ENCODE results near the gene LEFTY2.
A peak's percentile ranks its signal among the peaks of the same experiment; 100 is the strongest.

LEFTY2 gene

DNA sequence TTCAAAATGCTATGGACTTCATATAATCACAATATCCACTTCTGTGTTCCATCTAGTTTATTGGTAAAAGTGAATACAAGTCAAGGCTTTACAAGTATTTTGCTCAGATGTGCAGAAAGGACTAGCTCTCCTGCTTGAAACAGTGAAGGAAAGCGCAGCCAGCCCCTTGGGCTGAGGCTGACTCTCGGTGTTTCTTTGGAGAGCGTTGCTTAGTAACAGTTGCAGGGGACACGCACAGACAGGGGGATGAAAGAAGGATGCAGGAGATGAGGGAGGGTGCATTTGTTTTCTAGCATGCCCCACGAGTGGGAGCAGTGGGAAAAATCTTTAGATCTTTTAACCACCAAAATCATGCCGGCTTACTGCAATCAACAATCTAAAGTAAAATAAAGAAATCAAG, 26.1 kb downstream of the LEFTY2 start:
- no peak for DNase-seq (ENCODE audit: low spot score)
- CTCF ChIA-PET = interaction anchor here (0.6 to 2.4 kb wide), 2 partner anchors 440 to 1390 kb away, joined by 4 to 9 read pairs; no protein-coding TSS in a partner anchor
- H3K27ac ChIP-seq = peak overlapping the region; percentile 78
- POLR2A ChIA-PET (ENCODE audit: low non-redundant PET) = no interaction called here
- TF ChIP-seq, protein P1, sequence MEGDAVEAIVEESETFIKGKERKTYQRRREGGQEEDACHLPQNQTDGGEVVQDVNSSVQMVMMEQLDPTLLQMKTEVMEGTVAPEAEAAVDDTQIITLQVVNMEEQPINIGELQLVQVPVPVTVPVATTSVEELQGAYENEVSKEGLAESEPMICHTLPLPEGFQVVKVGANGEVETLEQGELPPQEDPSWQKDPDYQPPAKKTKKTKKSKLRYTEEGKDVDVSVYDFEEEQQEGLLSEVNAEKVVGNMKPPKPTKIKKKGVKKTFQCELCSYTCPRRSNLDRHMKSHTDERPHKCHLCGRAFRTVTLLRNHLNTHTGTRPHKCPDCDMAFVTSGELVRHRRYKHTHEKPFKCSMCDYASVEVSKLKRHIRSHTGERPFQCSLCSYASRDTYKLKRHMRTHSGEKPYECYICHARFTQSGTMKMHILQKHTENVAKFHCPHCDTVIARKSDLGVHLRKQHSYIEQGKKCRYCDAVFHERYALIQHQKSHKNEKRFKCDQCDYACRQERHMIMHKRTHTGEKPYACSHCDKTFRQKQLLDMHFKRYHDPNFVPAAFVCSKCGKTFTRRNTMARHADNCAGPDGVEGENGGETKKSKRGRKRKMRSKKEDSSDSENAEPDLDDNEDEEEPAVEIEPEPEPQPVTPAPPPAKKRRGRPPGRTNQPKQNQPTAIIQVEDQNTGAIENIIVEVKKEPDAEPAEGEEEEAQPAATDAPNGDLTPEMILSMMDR (conservative IDR thresholded peaks at IDR 0.05; ENCODE audit: low read depth) = no peak

DNA sequence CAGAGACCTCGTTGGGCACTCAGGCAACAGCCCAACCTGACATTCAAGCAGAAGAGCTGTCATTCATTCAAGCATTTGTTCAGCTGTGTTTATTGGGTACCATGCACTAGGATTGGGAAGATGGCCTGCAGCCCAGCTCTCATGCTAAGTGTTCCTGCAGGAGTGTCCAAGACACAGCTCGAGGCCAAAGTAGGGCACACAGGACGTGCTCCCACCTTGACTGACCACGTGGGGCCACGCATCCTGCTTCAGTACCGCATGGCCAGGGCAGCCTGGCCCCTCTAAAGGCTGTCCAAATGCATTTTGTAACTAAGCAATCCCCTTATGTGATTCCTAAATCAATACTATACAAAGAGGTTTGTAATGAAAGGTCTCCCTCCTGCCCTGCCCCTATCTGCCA, 26.6 kb downstream of the LEFTY2 start:
- POLR2A ChIA-PET (ENCODE audit: low non-redundant PET) = interaction anchor here (0.6 kb wide), 1 partner anchor 79 kb away, joined by 3 read pairs; no protein-coding TSS in a partner anchor
- TF ChIP-seq, protein P1 (conservative IDR thresholded peaks at IDR 0.05; ENCODE audit: low read depth) = no peak
- DNase-seq (ENCODE audit: low spot score) = no peak
- CTCF ChIA-PET = interaction anchor here (1.1 to 2.4 kb wide), 2 partner anchors 57 to 440 kb away, joined by 3 to 9 read pairs; no protein-coding TSS in a partner anchor
- no peak overlapping the region for H3K27ac ChIP-seq

- ChIA-PET POLR2A (ENCODE audit: low non-redundant PET) (no interaction called here), CTCF (interaction anchor here (0.5 to 1.8 kb wide), 11 partner anchors 8 to 202 kb away, joined by 3 to 6 read pairs (median 4); partner anchors contain the start of gene SRP9)
- no peak overlapping the region for H3K27ac ChIP-seq
- TF ChIP-seq, protein P1 (conservative IDR thresholded peaks at IDR 0.05; ENCODE audit: low read depth) = peak; percentile 86
- DNase-seq (ENCODE audit: low spot score) = no peak
These were observed 29.6 kb downstream of the LEFTY2 start for GRCh38 chr1:225911191-225912130.

DNA sequence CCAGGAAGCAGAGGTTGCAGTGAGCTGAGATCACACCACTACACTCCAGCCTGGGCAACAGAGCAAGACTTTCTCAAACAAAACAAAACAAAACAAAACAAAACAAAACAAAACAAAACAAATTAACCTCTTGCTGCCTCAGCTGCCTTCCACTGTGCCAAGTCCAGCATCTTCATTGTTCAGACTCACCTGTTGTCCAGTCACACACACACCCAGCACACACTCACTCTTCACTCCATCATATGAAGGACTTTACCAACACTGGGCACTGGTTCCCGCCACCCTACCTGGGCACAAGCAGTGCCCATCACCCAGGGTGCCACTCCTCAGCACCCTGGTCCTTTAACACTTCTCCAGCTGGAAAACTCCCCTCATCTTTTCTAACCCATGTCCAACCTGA, 31.5 kb downstream of the LEFTY2 start:
- no peak for DNase-seq (ENCODE audit: low spot score)
- TF ChIP-seq, protein P1 (conservative IDR thresholded peaks at IDR 0.05; ENCODE audit: low read depth) = no peak
- H3K27ac ChIP-seq = no peak overlapping the region
- ChIA-PET CTCF (interaction anchor here (0.6 to 1.2 kb wide), 6 partner anchors 16 to 428 kb away, joined by 3 to 4 read pairs (median 4); partner anchors contain the start of gene TMEM63A), POLR2A (ENCODE audit: low non-redundant PET) (no interaction called here)

DNA sequence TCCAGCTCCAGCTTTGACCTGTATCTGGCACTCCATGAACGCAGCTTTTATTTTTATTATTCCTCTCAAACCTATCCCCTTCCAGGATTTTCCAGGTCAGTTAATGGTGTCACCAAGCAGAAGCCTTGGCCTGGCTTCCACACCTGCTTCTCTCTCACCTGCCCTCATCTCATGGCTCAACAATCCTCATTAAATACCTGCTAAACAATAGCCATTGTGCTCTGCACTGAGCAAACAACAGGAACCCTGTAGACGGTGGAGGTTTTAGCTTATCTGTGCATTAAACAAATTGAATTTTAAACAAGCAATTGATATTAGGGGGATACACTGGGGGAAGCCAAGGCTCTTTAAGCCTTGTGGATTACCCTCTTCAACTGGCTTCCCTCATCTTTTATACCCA, 32.2 kb downstream of the LEFTY2 start:
- H3K27ac ChIP-seq = no peak overlapping the region
- DNase-seq (ENCODE audit: low spot score) = no peak
- TF ChIP-seq, protein P1 (conservative IDR thresholded peaks at IDR 0.05; ENCODE audit: low read depth) = no peak
- ChIA-PET POLR2A (ENCODE audit: low non-redundant PET) (no interaction called here), CTCF (interaction anchor here (0.6 to 1.1 kb wide), 5 partner anchors 27 to 1174 kb away, joined by 3 to 4 read pairs (median 4); partner anchors contain the start of gene TMEM63A)

DNA sequence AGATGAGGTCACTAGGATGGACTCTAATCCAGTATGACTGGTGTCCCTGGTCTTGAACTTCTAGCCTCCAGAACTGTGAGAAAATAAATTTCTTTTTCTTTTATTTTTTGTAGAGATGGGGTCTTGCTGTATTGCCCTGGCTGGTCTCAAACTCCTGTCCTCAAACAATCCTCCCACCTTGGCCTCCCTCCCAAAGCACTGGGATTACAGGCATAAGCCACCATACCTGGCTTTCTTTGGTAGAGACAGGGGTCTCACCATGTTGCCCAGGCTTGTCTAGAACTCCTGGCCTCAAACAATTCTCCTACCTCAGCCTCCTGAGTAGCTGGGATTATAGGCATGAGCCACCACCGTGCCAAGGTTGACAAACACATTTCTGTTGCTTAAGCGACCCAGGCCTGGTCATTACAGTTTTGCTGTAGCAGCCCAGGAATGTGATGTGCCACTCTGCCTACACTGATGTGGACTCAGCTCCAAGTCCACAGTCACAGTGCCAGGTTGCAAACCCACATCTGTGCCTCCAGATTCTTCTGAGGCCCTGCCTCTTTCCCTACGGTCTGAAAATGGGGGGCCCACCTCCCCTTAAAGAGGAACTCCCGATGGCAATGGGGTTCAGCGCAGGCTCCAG, 32.9 kb downstream of the LEFTY2 start:
- DNase-seq (ENCODE audit: low spot score) = no peak
- POLR2A ChIA-PET (ENCODE audit: low non-redundant PET) = no interaction called here
- TF ChIP-seq, protein P1 (conservative IDR thresholded peaks at IDR 0.05; ENCODE audit: low read depth) = no peak
- H3K27ac ChIP-seq = no peak overlapping the region
- CTCF ChIA-PET = interaction anchor here (0.6 kb wide), 2 partner anchors 719 to 1174 kb away, joined by 4 read pairs; no protein-coding TSS in a partner anchor
